Dermis microvascular lymphatic vessel endothelial cell (primary cell): ENCODE measurements around the gene SLK. TPM values are rescaled to one million over a fixed set of nuclear protein-coding genes. Genes with fewer than 3 reads are reported as not detected.

Source experiments
- DNase-seq, 2 donors: peaks; one replicate each; pipeline versions ENCODE4 v3.0.0 to v3.0.0-alpha.2; 2010; ENCODE audit warnings: low read depth in 2 of 2
- total RNA-seq: library from RNA; depleted of rRNA; stranded (reverse); fragments of >200 nt; gene quantifications from 2 replicates; pipeline ENCODE4 v1.2.1, GENCODE V29; 2014

The SLK gene
- total RNA-seq, 1 donor from 2014 or later, result 44.5 TPM

DNA sequence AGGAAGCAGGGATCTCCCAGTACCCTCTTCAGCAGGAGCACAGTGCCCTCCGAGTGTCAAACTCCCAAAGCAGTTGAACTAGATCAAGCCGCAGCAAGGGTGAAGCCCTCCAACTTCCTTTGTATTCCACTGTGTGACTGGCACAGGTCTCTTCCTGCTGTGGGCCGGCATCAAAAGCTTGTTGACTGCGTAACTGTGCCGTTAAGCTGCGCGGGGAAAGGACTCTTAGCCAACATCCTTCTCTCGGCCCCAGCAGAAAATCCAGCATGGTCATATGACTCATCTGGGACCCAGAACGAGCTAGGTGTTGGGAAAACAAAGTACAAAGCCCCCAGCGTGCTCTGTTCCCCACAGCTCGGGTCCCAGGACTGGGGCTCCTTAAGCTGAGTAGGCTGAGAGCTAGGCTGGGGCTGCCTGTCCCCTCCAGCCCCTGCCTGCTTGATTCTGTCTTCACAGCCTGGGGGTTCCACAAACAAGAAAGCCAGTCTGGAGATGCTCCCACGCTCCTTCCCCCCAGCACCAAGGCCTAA, 66.5 kb downstream of the SLK start:
- DNase-seq, result peak in 1 of 2 donors; percentile 24

DNA sequence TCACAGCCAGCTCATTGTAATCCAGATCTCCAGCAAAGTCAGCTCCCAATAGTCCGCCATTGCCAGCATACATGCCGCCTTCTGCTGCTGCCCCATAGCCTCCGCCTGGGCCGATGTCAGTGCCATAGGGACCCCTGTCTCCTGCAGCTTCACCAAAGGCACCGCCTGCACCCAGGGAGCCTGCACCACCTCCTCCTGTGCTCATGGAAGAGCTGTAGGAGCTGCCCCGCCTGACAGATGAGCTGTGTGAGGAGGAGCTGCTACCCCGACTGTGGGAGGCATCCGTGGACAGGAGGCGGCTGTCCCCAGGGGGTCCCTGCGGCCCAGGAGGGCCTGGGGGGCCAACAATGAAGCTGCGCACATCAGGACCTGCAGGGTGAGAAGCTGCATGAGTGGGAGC, 67.0 kb downstream of the SLK start:
- DNase-seq, result no peak

DNA sequence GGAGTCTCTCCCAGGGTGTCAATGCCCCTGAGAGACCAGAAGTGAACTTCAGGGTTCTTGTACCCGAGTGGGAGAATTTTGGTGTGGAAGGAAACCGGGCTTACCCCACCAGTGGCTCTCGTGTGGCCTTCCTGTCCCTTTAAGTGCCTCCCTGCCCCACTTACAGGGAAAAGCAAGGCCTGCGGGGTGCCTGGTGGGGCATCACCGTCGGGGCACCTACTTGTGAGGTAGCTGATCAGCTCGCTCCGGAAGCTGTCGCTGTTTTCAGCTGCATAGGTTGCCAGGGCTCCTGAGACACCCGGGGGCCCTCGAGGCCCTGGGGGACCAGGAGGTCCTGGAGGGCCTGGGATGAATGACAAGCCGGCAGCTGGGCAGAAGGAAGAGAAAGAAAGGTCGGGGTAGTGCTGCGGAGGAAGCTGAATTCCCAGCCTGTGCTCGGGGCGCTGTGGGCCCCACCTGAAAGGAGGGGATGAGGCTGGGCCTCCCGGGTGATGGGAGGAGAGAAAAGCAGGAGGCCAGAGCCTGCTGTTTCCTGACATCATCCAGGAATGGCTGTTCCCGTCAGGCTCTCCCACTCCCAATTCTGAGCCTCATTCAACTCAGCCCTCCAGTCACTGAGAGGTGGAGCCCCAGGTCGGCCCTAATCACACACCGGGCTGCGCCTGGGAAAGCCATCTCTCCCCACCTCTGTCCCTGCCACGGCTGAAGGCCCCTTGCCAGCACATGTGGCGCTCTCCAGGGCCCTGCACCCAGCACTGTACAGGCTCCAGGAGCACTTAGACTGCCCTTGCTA, 67.7 kb downstream of the SLK start:
- DNase-seq, result no peak

DNA sequence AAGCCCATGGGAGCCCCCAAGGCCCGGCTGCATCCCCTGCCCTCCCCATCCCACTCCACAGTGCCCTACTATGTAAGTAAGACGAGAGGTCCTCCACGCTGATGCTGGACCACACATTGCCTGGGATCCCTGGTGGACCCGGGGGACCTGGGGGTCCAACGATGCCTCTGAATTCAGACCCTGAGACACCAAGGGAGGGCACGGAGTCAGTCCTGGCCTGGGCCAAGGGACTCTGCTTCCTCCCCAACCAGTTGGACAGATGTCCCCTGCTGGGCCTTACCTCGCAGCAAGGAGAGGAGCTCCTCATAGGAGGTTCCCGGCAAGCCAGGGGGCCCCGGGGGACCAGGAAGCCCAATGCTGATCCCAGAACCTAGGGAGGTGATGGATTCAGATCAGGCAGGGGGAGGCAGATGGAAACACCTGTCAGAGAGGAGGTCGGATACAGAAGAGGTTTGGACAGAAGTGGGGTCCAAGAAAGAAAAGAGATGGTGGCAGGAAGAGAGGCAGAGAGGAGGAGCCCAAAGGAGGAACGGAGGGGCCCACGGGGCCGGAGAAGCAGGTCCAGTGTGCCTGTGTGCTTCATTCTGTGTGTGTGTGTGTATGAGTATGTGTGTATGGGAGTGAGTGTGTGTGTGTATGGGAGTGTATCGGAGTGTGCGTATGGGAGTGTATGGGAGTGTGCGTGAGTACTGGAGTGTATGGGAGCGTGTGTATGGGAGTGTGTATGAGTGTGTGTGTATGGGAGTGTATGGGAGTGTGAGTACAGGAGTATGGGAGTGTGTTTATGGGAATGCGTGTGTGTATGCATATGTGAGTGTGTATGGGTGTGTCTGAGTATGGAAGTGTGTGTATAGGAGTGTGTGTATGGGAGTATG, 68.5 kb downstream of the SLK start:
- no peak for DNase-seq

DNA sequence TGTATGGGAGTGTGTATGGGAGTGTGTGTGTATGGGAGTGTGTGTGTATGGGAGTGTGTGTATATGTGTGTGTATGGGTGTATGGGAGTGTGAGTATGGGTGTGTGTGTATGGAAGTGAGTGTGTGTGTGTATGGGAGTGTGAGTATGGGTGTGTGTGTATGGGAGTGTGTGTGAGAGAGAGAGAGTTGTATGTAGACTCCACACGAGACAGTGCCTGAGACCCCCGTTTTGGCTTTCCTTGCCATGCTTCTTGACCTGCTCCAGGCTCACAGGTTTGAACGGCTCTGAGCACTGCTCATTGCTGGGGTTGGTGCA, 69.1 kb downstream of the SLK start:
- no peak for DNase-seq

DNA sequence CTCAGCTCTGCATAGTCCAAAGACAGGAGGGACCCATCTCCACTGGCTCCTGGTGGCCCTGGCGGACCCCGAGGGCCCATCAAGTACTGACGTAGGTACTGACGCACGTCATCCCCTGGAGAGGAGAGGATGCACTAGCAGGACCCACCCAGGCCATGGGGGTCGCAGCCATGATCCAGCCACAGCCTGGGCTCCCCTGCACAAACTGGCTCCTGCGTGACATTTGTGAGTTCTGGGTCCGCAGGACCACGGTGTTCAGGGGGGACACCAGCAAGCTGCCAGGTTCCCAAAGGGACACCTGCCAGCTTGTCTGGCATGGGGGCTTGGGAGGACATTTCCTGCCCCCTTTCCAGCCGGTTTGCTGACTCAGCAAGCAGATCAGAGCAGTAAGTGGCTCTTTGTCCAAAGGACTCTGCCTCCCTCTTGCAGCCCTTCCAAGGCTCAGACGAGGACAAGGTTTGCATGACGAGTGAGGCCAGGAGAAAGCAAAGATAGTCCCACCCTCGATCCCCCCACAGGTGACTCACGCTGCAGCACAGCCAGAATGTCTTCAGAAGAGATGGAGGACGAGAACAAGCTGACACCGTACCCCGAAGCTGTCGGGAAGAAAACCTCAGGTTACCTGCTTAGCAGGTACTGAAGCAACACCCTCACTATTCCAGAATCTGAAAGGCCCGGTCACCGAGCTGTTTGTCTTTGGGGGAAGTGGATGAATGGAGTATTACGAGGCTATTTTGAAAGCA, 69.7 kb downstream of the SLK start:
- DNase-seq, result no peak

DNA sequence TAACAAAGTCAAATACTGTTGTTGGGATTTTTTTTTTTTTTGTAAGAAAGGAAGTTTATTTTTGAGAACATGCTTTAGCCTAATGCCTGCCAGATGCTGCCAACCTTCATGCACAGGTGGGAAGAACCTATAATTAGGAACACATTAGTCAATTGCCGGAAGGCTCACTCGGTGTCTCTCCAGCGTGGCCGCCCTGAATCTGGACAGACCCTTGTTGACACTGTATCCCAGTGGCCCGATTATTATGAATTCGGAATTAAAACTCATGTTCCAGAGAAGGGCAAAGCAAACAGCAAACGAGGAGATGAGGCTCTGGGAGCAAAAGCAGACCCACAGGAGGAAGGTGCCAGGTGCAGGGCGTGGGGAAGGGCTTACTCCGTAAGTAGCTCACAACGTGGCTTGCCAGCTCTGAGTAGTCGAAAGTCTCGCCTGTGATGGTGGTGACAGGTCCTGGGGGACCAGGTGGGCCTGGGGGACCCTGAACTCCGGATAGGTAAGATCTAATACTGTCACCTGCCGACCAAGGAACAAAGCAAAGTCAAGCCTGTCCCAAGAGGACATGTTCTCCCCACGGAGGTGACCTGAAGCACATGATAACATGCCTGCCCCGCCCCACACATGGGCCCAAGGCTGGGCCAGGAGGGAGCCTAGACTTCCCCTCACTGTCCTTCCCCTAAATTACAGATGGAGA, 70.5 kb downstream of the SLK start:
- no peak for DNase-seq

DNA sequence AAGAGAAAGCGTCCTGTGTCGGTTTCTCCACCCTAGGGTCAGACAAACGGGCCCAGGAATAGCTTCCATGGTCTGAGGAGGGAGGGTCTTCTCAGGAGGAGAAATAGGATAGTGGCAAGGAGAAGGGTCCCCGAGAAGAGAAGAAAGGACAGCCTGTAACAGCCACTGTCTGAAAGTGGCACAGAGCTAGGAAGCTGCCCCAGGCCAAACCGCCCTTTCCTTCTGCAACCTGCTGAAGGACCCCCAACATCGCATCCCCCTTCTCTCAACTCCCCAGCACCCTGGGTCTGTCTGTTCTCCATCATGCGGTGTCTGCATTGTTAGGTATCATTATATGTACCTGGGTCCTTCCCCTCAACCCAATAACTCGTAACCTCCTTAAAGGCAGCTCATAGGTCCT, 71.6 kb downstream of the SLK start:
- DNase-seq, result no peak

DNA sequence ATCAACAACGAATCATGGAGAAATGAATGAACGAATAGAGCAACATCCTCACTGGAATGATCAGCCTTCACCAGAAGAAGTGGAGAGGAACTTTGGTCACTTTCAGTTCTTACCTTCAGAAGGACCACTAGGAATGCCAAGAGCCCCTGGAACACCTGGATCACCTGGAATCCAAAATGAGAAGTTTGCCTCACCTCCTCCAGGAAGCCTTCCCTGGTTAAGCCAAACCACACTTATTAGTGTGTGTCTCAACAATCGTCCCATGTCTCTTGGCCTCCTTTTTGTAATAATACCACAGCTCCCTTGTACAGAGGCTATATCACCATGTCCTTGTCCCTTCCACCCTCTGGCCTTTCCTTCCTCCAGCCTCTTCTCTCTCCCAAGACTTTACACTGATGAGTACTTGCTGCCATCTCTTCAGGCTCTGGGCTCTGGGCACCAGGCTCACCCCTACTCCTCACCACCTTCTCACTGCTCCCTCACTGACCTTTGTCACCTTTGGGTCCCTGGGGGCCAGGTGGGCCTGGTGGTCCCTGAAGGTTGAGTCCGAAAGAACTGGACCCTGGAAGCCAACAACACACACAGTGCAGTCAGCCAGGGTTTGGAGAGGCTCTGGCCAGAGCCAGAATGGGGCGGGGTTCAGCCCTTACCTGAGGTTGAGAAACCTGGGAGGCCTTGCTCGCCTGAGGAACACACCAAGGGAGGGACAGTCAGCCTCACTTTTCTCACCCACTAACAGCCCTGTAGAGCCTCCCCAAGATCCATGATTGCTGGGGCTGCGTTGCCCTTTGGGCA, 72.2 kb downstream of the SLK start:
- DNase-seq, result no peak

DNA sequence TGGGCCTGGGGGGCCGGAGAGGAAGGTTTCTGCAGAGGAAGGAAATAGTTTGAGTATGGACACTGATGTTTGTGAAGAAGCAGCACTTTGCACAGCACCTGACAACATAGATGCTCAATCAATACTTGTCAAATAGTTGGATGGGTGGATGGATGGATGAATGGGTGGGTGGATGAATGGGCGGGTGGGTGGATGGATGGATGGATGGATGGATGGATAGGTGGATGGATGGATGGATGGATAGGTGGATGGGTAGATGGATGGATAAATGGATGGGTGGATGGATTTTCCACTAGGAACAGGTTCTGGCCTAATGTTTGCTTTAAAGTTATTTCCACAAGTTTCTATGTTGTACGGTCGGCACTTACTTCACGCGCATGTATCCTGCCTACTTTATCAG, 73.4 kb downstream of the SLK start:
- DNase-seq, result no peak

DNA sequence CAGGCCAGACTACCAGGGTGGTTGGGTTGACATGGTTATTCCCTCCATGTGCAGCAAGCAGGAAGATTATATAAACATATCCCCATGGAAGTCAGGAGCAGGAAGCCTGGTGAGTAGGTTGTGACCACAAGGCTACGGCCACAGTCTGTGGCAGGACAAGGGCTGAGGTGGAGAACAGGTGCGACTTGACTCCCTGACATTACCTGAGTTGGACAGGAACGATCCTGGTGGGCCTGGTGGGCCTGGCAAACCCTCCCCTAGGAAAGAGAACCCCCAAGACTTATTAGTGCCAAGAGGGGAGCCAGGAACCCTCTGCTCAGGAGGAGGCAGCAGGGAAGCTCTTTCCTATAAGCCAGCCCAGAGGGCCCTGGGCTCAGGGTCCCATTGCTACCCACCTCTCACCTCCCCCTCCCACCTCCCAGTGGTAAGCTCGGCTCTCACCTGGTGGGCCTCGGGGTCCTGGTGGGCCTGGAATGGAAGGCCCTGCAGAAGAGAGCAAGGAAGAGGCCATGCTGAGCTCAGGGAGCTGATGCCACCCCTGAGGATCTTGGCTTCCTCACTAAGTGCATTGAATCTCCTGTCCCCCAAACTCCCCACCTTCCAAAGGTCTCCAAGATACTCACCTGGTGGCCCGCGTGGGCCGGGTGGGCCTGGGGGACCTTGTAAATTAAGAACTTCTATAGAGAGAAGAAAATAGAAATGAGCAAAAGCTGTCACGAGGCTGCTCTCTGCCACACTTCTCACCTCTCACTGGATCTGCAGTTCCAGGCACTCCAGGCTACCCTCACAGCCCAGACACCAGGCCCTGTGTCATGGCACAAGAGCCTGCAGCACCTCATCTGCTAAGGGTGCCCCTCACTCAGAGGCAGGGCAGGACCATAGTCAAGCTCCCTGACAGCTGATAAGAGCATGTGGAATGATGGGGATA, 74.2 kb downstream of the SLK start:
- DNase-seq, result no peak

DNA sequence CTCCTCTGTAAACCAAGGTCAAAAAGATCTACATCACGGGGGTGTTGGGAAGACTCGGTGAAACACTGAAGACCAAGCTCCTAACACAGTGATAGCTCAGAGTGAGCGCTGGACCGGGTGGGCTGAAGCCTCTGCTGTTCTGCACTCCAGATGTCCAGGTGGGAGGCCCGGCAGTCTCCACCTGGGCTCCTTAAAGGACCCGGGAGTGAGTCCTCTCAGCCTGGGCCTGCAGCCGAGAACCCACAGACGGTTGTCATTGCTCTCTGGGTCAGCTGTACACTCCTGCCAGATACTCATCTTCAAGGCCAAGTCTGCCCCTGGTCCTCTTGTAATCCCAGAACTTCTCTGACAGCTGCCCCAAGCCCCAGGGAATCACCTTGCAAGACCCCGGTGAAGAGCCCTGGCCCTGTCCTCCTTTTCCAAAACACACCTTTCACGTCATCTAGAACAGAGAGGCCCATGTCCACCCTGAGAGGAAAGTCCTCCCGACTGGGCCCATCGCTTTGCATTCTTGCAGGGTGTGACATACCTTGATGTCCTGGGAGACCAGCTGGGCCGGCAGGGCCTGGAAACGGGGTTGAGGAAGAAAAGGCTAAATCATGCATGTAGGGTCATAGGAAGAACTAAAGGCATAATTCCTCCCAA, 75.1 kb downstream of the SLK start:
- no peak for DNase-seq

DNA sequence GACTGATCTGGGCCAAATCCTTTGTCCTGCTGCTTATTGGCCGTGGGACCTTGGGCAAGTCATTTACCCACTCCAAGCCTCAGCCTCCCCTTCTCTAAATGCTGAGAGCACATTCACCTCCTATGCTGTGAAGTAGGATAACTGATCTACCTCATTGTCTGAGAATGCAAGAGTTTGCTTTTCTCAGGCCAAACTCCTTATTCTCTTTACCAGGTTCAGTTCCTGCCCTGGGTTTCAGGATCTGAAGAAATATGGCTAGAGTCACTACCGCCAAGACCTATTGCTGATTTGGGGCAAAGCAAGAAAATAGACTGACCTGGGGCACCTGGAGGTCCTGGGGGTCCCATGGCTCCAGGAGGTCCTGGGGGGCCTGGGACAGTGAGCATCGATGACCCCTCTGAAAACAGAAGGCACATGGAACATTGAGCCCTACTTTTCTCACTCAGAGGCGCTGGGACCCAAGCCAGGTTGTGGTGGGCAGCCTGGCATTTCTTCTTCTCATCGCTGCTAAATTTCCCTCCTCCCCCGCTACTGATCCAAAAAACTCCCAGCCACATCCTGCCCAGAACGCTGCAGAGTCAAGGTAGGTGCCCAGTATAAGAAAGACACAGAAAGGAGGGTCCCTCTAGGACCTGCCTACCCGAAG, 76.4 kb downstream of the SLK start:
- DNase-seq, result no peak

DNA sequence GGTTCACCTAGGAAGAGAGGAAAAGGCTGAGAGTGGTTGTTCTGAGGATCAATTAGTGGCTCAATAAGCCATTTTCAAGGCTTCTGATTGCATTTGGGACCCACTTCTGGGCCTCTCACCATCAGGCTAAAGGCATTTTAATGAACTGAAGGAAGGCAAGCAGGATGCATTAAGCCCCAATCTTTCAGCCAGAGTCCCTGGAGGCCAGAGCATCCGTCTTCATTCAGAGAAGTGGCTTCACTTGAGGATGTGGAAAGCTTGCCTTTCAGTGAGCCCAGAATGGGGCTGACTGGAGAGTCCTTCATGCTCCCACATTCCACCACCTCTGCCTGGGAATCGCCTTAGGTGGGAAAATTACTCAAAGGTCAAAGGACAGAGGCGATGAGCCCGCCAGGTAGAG, 76.9 kb downstream of the SLK start:
- no peak for DNase-seq

DNA sequence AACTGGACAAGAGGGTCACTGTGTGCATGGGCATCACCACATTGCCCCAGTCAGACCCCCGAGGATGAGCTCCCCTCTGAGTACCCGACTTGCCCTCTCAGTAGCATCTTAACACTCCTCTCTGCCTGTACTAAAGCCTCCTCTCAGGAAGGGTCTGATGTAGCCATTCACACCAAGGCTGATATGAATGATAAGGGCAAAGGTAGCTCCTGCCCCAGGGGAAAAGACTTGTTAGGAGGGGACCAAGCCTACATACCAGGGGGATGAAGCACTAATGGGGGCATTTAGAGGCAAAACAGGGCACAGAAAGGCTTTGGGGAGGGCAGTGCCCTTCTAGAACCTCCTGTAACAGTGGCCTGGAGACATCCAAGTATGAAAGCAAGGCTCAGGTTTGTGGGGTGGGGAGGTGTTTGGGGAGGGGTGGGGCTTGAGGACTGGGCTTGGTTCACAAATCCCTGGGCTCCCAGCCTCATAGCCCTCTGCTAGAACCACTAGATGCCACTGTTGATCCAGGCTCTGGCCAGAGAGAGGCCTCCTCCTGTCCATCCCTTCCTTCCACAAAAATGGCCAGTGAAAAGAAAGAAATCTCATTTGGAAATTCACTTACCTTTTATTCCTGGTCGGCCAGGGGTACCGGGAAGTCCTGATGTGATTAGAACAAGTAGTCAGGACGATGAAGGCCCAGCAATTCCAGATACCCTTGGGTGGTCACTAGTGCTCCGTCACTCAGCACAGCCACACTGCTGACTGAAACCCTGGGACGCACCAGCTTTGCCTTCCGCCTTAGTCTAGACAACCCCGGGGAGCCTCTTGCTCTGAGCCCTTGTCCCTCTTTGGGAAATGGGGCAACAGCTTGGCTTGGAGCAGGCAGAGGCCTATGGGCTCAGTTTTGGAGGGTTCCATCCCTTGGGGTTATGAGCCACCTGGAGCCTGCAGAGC, 78.5 kb downstream of the SLK start:
- DNase-seq, result peak; percentile 45 to 77

DNA sequence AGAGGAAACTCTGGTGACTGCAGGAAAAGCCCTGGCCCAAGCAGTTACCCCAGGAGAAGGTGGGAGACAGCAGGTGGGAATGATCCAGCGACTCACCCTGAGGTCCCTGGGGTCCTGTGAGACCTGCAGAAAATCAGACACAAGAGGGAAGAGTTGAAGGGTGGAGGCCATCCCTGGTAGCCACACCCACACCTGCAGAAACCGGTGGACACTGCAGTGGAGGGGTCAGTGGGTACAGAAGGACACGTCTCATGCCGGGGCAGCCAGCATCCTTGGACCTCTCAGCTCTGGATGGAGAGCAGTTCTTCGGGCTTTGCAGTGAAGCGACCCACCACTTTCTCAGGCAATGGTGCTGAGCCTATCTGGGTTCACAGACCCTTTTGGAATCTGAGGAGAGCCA, 79.7 kb downstream of the SLK start:
- no peak for DNase-seq

DNA sequence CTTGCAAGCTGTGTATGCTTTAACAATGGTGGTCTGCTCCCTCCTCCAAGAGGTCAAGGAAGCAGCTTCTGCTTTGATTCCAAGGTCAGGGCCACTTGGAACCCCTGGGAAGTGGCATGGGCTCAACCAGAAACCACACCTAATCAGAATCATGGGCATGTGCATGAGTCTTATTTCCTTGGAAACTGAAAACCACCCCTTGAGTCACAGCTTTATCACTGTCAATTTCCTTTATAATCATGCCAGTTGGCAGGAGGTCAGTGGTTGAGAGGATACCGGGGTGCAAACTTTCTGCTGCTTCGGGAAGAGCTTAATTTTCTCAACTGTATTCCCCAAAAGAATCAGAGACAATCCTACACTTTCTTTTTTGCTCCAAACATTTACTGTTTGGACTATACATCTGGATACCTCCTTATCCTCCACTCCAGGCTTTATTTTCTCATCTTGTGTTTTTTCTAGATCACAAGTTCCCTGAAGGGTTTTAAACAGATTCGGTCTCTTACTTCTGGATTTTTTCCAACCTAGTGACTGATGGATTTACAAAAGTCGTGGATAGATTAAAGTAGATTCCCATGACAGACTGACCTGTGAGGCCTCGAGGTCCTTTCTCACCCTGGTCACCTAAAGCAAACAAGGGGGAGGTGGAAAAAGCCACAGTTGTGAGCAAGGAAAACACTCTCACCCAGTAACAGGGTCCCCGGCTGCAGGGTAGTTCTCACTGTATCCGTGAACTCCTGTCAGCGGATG, 82.7 kb downstream of the SLK start:
- DNase-seq, result peak in 1 of 2 donors; percentile 66
